Activated CD4-positive, alpha-beta T cell treated with anti-CD3 and anti-CD28 coated beads, Interleukin-2, amount 50 U/mL, for 1 hour (primary cell): ENCODE data around the gene TNFRSF1B.
A peak's percentile ranks its signal among the peaks of the same experiment; 100 is the strongest.

Source experiments
- DNase-seq: peaks from one replicate; pipeline ENCODE4 v3.0.0-alpha.2; 2020

TNFRSF1B gene

GRCh38 chr1:12166834-12167492 is at the start of gene TNFRSF1B:
Gene TNFRSF1B, plus strand, starts transcription at chr1:12166991. Its CDS starts 101 bp downstream, at chr1:12167092.
- peak; percentile 63 for DNase-seq

GRCh38 chr1:12121212-12122003 is 45.4 kb upstream of the TNFRSF1B start:
- no peak for DNase-seq

- DNase-seq: no peak
Measured at GRCh38 chr1:12123172-12123571, 43.6 kb upstream of the TNFRSF1B start.

GRCh38 chr1:12124693-12125421 is 41.9 kb upstream of the TNFRSF1B start:
- peak; percentile 82 for DNase-seq

- no peak for DNase-seq
Measured at GRCh38 chr1:12125422-12126355, 41.1 kb upstream of the TNFRSF1B start.

- no peak for DNase-seq
Measured at GRCh38 chr1:12126781-12127180, 40.0 kb upstream of the TNFRSF1B start.

- no peak for DNase-seq
Measured at GRCh38 chr1:12127206-12127810, 39.5 kb upstream of the TNFRSF1B start.

- DNase-seq: no peak
Measured at GRCh38 chr1:12128120-12128519, 38.7 kb upstream of the TNFRSF1B start.

- no peak for DNase-seq
Measured at GRCh38 chr1:12129624-12130023, 37.2 kb upstream of the TNFRSF1B start.

GRCh38 chr1:12130466-12131130 is 36.2 kb upstream of the TNFRSF1B start:
- no peak for DNase-seq

GRCh38 chr1:12132078-12132477 is 34.7 kb upstream of the TNFRSF1B start:
- DNase-seq: no peak

GRCh38 chr1:12134716-12135115 is 32.1 kb upstream of the TNFRSF1B start:
- no peak for DNase-seq

- DNase-seq: no peak
Measured at GRCh38 chr1:12135612-12136011, 31.2 kb upstream of the TNFRSF1B start.

- DNase-seq: no peak
Measured at GRCh38 chr1:12136916-12137610, 29.7 kb upstream of the TNFRSF1B start.

- DNase-seq: no peak
Measured at GRCh38 chr1:12138196-12139168, 28.3 kb upstream of the TNFRSF1B start.

GRCh38 chr1:12140016-12140415 is 26.8 kb upstream of the TNFRSF1B start:
- no peak for DNase-seq

GRCh38 chr1:12140515-12141162 is 26.2 kb upstream of the TNFRSF1B start:
- no peak for DNase-seq

GRCh38 chr1:12141163-12141850 is 25.5 kb upstream of the TNFRSF1B start:
- no peak for DNase-seq
